ENCODE results near the gene MRPL43.

MRPL43 gene

GRCh38 chr10:100969187-100970075 lies 17.9 kb downstream of the MRPL43 start, which contains the start of gene SEMA4G:
Gene SEMA4G, plus strand, starts transcription at chr10:100969504. Its CDS starts 3,409 bp downstream, at chr10:100972913.
- H3K4me1 ChIP-seq (ENCODE audit: control insufficient read depth in 1 of 2, insufficient read depth in 2 of 2, low read length in 2 of 2) = peaks cover 0 to 8% of the 10 kb centered on the region in 2 donors
- H3K27ac ChIP-seq (ENCODE audit: low read length) = peak within 1 kb of the TSS; percentile 64
- no peaks in the 10 kb centered on the region for H3K9me3 ChIP-seq (ENCODE audit: control insufficient read depth in 1 of 2, low read length in 2 of 2)
- H3K36me3 ChIP-seq (ENCODE audit: control insufficient read depth in 1 of 2, insufficient read depth in 2 of 2, low read length in 2 of 2) = peaks cover 10 to 12% of the 10 kb centered on the region in 2 donors
- no peaks in the 10 kb centered on the region for H3K27me3 ChIP-seq (ENCODE audit: low read depth, low read length)
- peak within 1 kb of the TSS; percentile 68 to 70 for H3K4me3 ChIP-seq (ENCODE audit: low read depth in 1 of 2, low read length in 2 of 2)

GRCh38 chr10:100968863-100969186 lies 18.5 kb downstream of the MRPL43 start:
- Histone ChIP-seq H3K27me3 (ENCODE audit: low read depth, low read length) (no peaks in the 10 kb centered on the region), H3K36me3 (ENCODE audit: control insufficient read depth in 1 of 2, insufficient read depth in 2 of 2, low read length in 2 of 2) (peaks cover 10 to 15% of the 10 kb centered on the region in 2 donors), H3K4me3 (ENCODE audit: low read depth in 1 of 2, low read length in 2 of 2) (peak overlapping the region; percentile 68 to 70), H3K9me3 (ENCODE audit: control insufficient read depth in 1 of 2, low read length in 2 of 2) (no peaks in the 10 kb centered on the region), H3K4me1 (ENCODE audit: control insufficient read depth in 1 of 2, insufficient read depth in 2 of 2, low read length in 2 of 2) (peaks cover 0 to 8% of the 10 kb centered on the region in 2 donors), H3K27ac (ENCODE audit: low read length) (no peak overlapping the region)

GRCh38 chr10:100968062-100968736 lies 19.1 kb downstream of the MRPL43 start:
- no peaks in the 10 kb centered on the region for H3K27me3 ChIP-seq (ENCODE audit: low read depth, low read length)
- no peak overlapping the region for H3K27ac ChIP-seq (ENCODE audit: low read length)
- H3K4me3 ChIP-seq (ENCODE audit: low read depth in 1 of 2, low read length in 2 of 2) = no peak overlapping the region
- peaks cover 0 to 8% of the 10 kb centered on the region in 2 donors for H3K4me1 ChIP-seq (ENCODE audit: control insufficient read depth in 1 of 2, insufficient read depth in 2 of 2, low read length in 2 of 2)
- no peaks in the 10 kb centered on the region for H3K9me3 ChIP-seq (ENCODE audit: control insufficient read depth in 1 of 2, low read length in 2 of 2)
- peaks cover 12 to 15% of the 10 kb centered on the region in 2 donors for H3K36me3 ChIP-seq (ENCODE audit: control insufficient read depth in 1 of 2, insufficient read depth in 2 of 2, low read length in 2 of 2)

- Histone ChIP-seq H3K9me3 (ENCODE audit: control insufficient read depth in 1 of 2, low read length in 2 of 2) (no peaks in the 10 kb centered on the region), H3K4me1 (ENCODE audit: control insufficient read depth in 1 of 2, insufficient read depth in 2 of 2, low read length in 2 of 2) (peaks cover 0 to 8% of the 10 kb centered on the region in 2 donors), H3K36me3 (ENCODE audit: control insufficient read depth in 1 of 2, insufficient read depth in 2 of 2, low read length in 2 of 2) (peaks cover 20 to 23% of the 10 kb centered on the region in 2 donors), H3K4me3 (ENCODE audit: low read depth in 1 of 2, low read length in 2 of 2) (no peak overlapping the region), H3K27ac (ENCODE audit: low read length) (no peak overlapping the region), H3K27me3 (ENCODE audit: low read depth, low read length) (no peaks in the 10 kb centered on the region)
These were observed 20.0 kb downstream of the MRPL43 start for GRCh38 chr10:100967332-100967731.

GRCh38 chr10:100966887-100967286 lies 20.4 kb downstream of the MRPL43 start:
- no peak overlapping the region for H3K27ac ChIP-seq (ENCODE audit: low read length)
- H3K9me3 ChIP-seq (ENCODE audit: control insufficient read depth in 1 of 2, low read length in 2 of 2) = no peaks in the 10 kb centered on the region
- no peak overlapping the region for H3K4me3 ChIP-seq (ENCODE audit: low read depth in 1 of 2, low read length in 2 of 2)
- H3K36me3 ChIP-seq (ENCODE audit: control insufficient read depth in 1 of 2, insufficient read depth in 2 of 2, low read length in 2 of 2) = peaks cover 24 to 28% of the 10 kb centered on the region in 2 donors
- peaks cover 0 to 8% of the 10 kb centered on the region in 2 donors for H3K4me1 ChIP-seq (ENCODE audit: control insufficient read depth in 1 of 2, insufficient read depth in 2 of 2, low read length in 2 of 2)
- H3K27me3 ChIP-seq (ENCODE audit: low read depth, low read length) = no peaks in the 10 kb centered on the region

- Histone ChIP-seq H3K36me3 (ENCODE audit: control insufficient read depth in 1 of 2, insufficient read depth in 2 of 2, low read length in 2 of 2) (peaks cover 27 to 30% of the 10 kb centered on the region in 2 donors), H3K4me3 (ENCODE audit: low read depth in 1 of 2, low read length in 2 of 2) (no peak overlapping the region), H3K27me3 (ENCODE audit: low read depth, low read length) (no peaks in the 10 kb centered on the region), H3K9me3 (ENCODE audit: control insufficient read depth in 1 of 2, low read length in 2 of 2) (no peaks in the 10 kb centered on the region), H3K4me1 (ENCODE audit: control insufficient read depth in 1 of 2, insufficient read depth in 2 of 2, low read length in 2 of 2) (peaks cover 0 to 8% of the 10 kb centered on the region in 2 donors), H3K27ac (ENCODE audit: low read length) (no peak overlapping the region)
These were observed 21.5 kb downstream of the MRPL43 start for GRCh38 chr10:100965820-100966219.

GRCh38 chr10:100963826-100964225 lies 23.5 kb downstream of the MRPL43 start:
- Histone ChIP-seq H3K27me3 (ENCODE audit: low read depth, low read length) (no peaks in the 10 kb centered on the region), H3K4me3 (ENCODE audit: low read depth in 1 of 2, low read length in 2 of 2) (no peak overlapping the region), H3K9me3 (ENCODE audit: control insufficient read depth in 1 of 2, low read length in 2 of 2) (no peaks in the 10 kb centered on the region), H3K27ac (ENCODE audit: low read length) (no peak overlapping the region), H3K4me1 (ENCODE audit: control insufficient read depth in 1 of 2, insufficient read depth in 2 of 2, low read length in 2 of 2) (peaks cover 0 to 5% of the 10 kb centered on the region in 2 donors), H3K36me3 (ENCODE audit: control insufficient read depth in 1 of 2, insufficient read depth in 2 of 2, low read length in 2 of 2) (peaks cover 42 to 44% of the 10 kb centered on the region in 2 donors)

- H3K27me3 ChIP-seq (ENCODE audit: low read depth, low read length) = no peaks in the 10 kb centered on the region
- no peaks in the 10 kb centered on the region for H3K4me1 ChIP-seq (ENCODE audit: control insufficient read depth in 1 of 2, insufficient read depth in 2 of 2, low read length in 2 of 2)
- peaks cover 46 to 50% of the 10 kb centered on the region in 2 donors for H3K36me3 ChIP-seq (ENCODE audit: control insufficient read depth in 1 of 2, insufficient read depth in 2 of 2, low read length in 2 of 2)
- no peak overlapping the region for H3K27ac ChIP-seq (ENCODE audit: low read length)
- H3K9me3 ChIP-seq (ENCODE audit: control insufficient read depth in 1 of 2, low read length in 2 of 2) = no peaks in the 10 kb centered on the region
- H3K4me3 ChIP-seq (ENCODE audit: low read depth in 1 of 2, low read length in 2 of 2) = no peak overlapping the region
These were observed 24.8 kb downstream of the MRPL43 start for GRCh38 chr10:100962351-100963080.

- Histone ChIP-seq H3K4me3 (ENCODE audit: low read depth in 1 of 2, low read length in 2 of 2) (no peak overlapping the region), H3K27me3 (ENCODE audit: low read depth, low read length) (no peaks in the 10 kb centered on the region), H3K36me3 (ENCODE audit: control insufficient read depth in 1 of 2, insufficient read depth in 2 of 2, low read length in 2 of 2) (peaks cover 47 to 52% of the 10 kb centered on the region in 2 donors), H3K9me3 (ENCODE audit: control insufficient read depth in 1 of 2, low read length in 2 of 2) (no peaks in the 10 kb centered on the region), H3K27ac (ENCODE audit: low read length) (no peak overlapping the region), H3K4me1 (ENCODE audit: control insufficient read depth in 1 of 2, insufficient read depth in 2 of 2, low read length in 2 of 2) (no peaks in the 10 kb centered on the region)
These were observed 27.0 kb downstream of the MRPL43 start for GRCh38 chr10:100960251-100960650.

GRCh38 chr10:100948916-100949315 lies 38.4 kb downstream of the MRPL43 start:
- Histone ChIP-seq H3K27me3 (ENCODE audit: low read depth, low read length) (no peaks in the 10 kb centered on the region), H3K4me1 (ENCODE audit: control insufficient read depth in 1 of 2, insufficient read depth in 2 of 2, low read length in 2 of 2) (no peaks in the 10 kb centered on the region), H3K4me3 (ENCODE audit: low read depth in 1 of 2, low read length in 2 of 2) (no peak overlapping the region), H3K27ac (ENCODE audit: low read length) (no peak overlapping the region), H3K9me3 (ENCODE audit: control insufficient read depth in 1 of 2, low read length in 2 of 2) (no peaks in the 10 kb centered on the region), H3K36me3 (ENCODE audit: control insufficient read depth in 1 of 2, insufficient read depth in 2 of 2, low read length in 2 of 2) (peaks cover 57 to 71% of the 10 kb centered on the region in 2 donors)

- H3K9me3 ChIP-seq (ENCODE audit: control insufficient read depth in 1 of 2, low read length in 2 of 2) = no peaks in the 10 kb centered on the region
- H3K27me3 ChIP-seq (ENCODE audit: low read depth, low read length) = no peaks in the 10 kb centered on the region
- no peak overlapping the region for H3K4me3 ChIP-seq (ENCODE audit: low read depth in 1 of 2, low read length in 2 of 2)
- H3K4me1 ChIP-seq (ENCODE audit: control insufficient read depth in 1 of 2, insufficient read depth in 2 of 2, low read length in 2 of 2) = no peaks in the 10 kb centered on the region
- no peak overlapping the region for H3K27ac ChIP-seq (ENCODE audit: low read length)
- H3K36me3 ChIP-seq (ENCODE audit: control insufficient read depth in 1 of 2, insufficient read depth in 2 of 2, low read length in 2 of 2) = peaks cover 64 to 85% of the 10 kb centered on the region in 2 donors
These were observed 41.5 kb downstream of the MRPL43 start for GRCh38 chr10:100945754-100946153.

Measured in muscle layer of duodenum (tissue), 2 donors.